CD14-positive monocyte (primary cell): ENCODE measurements around the gene IZUMO4. TPM values are rescaled to one million over a fixed set of nuclear protein-coding genes. Genes with fewer than 3 reads are reported as not detected.

ENCODE experiments used
- DNase-seq, 3 donors: peaks; one replicate each; pipeline ENCODE4 v3.0.0-alpha.2; 2011 to 2022
- H2AFZ ChIP-seq: 2 replicates; pipeline ENCODE4 v1.6.0; 2012; ENCODE audit warnings: mild to moderate bottlenecking, low read depth, low read length, inconsistent platforms; ENCODE audit not compliant: insufficient read depth, poor library complexity, severe bottlenecking
- H3K27ac ChIP-seq, 2 donors: 1 replicate in 1 of 2; 2 replicates in 1 of 2; pipeline ENCODE4 v1.5.1; 2012 to 2013; ENCODE audit warnings: low read length in 2 of 2, control low read depth in 1 of 2, inconsistent platforms in 1 of 2, low read depth in 1 of 2, mild to moderate bottlenecking in 1 of 2
- H3K27me3 ChIP-seq, 2 donors: one replicate each; pipeline versions ENCODE4 v1.6.0 to v1.6.1; 2011 to 2013; ENCODE audit warnings: low read length in 2 of 2; ENCODE audit not compliant: control insufficient read depth in 2 of 2, insufficient read depth in 2 of 2
- H3K36me3 ChIP-seq, 2 donors: replicated peaks in 1 of 2; 1 replicate in 1 of 2; 2 replicates in 1 of 2; pipeline versions ENCODE4 v1.5.1 to v1.6.1; 2012 to 2013; ENCODE audit warnings: low read length in 2 of 2, control low read depth in 1 of 2, inconsistent platforms in 1 of 2, mild to moderate bottlenecking in 1 of 2; ENCODE audit not compliant: insufficient read depth in 2 of 2, control insufficient read depth in 1 of 2
- H3K4me1 ChIP-seq, 2 donors: 1 replicate in 1 of 2; 2 replicates in 1 of 2; pipeline versions ENCODE4 v1.5.1 to v1.6.1; 2012 to 2013; ENCODE audit warnings: low read length in 2 of 2, control low read depth in 1 of 2, inconsistent platforms in 1 of 2, mild to moderate bottlenecking in 1 of 2, moderate library complexity in 1 of 2; ENCODE audit not compliant: insufficient read depth in 2 of 2, control insufficient read depth in 1 of 2
- H3K4me2 ChIP-seq: replicated peaks from 2 replicates; pipeline ENCODE3; 2012; ENCODE audit warnings: low read length, moderate library complexity, mild to moderate bottlenecking; ENCODE audit not compliant: poor library complexity, severe bottlenecking; ENCODE audit errors: extremely low read depth
- H3K4me3 ChIP-seq, 3 experiments: fragments of 200-600 bp in 1 of 3; sonication (generic) in 1 of 3; replicated peaks in 1 of 3; 1 replicate in 2 of 3; 2 replicates in 1 of 3; pipeline ENCODE4 v1.5.1; 2011 to 2013; ENCODE audit warnings: low read length in 3 of 3, mild to moderate bottlenecking in 3 of 3, control low read depth in 2 of 3, low read depth in 2 of 3, inconsistent platforms in 1 of 3, moderate library complexity in 1 of 3
- H3K79me2 ChIP-seq: 2 replicates; pipeline ENCODE4 v1.6.0; 2012; ENCODE audit warnings: mild to moderate bottlenecking, control low read depth, inconsistent platforms, low read length, moderate library complexity; ENCODE audit not compliant: insufficient read depth
- H3K9ac ChIP-seq: 2 replicates; pipeline ENCODE4 v1.6.0; 2017; ENCODE audit warnings: low read length, mild to moderate bottlenecking; ENCODE audit not compliant: insufficient read depth, poor library complexity, severe bottlenecking
- H3K9me3 ChIP-seq, 2 donors: replicated peaks in 1 of 2; 1 replicate in 1 of 2; 2 replicates in 1 of 2; pipeline versions ENCODE4 v1.5.1 to v1.6.1; 2012 to 2013; ENCODE audit warnings: low read length in 2 of 2, control low read depth in 1 of 2; ENCODE audit not compliant: control insufficient read depth in 1 of 2, insufficient read depth in 1 of 2
- H4K20me1 ChIP-seq: 2 replicates; pipeline ENCODE4 v1.6.0; 2012; ENCODE audit warnings: mild to moderate bottlenecking, low read length, control low read depth, moderate library complexity; ENCODE audit not compliant: insufficient read depth
- H3K27ac Mint-ChIP-seq, 7 donors: one replicate each; pipeline ENCODE4 v1.8.0; 2020; ENCODE audit warnings: mild to moderate bottlenecking in 7 of 7, mixed read lengths in 7 of 7, moderate library complexity in 6 of 7, inconsistent platforms in 2 of 7
- H3K27me3 Mint-ChIP-seq, 3 donors: one replicate each; pipeline ENCODE4 v1.8.0; 2021 to 2022; ENCODE audit warnings: low read depth in 3 of 3, mild to moderate bottlenecking in 3 of 3, mixed read lengths in 3 of 3, moderate library complexity in 3 of 3, inconsistent platforms in 1 of 3
- H3K36me3 Mint-ChIP-seq, 2 donors: one replicate each; pipeline ENCODE4 v1.8.0; 2020; ENCODE audit warnings: mixed read lengths in 2 of 2, inconsistent platforms in 1 of 2, mild to moderate bottlenecking in 1 of 2
- H3K4me1 Mint-ChIP-seq: one replicate; pipeline ENCODE4 v1.8.0; 2020; ENCODE audit warnings: mild to moderate bottlenecking, mixed read lengths
- H3K4me3 Mint-ChIP-seq, 2 donors: one replicate each; pipeline ENCODE4 v1.8.0; 2020; ENCODE audit warnings: mild to moderate bottlenecking in 2 of 2, mixed read lengths in 2 of 2, moderate library complexity in 1 of 2
- H3K9me3 Mint-ChIP-seq, 7 donors: one replicate each; pipeline ENCODE4 v1.8.0; 2020 to 2022; ENCODE audit warnings: mixed read lengths in 7 of 7, mild to moderate bottlenecking in 6 of 7, moderate library complexity in 6 of 7, inconsistent platforms in 2 of 7
- CTCF ChIP-seq: fragments of 200-600 bp; IDR thresholded peaks from one replicate; pipeline ENCODE4 v1.8.0; 2022; ENCODE audit warnings: antibody characterized with exemption, mild to moderate bottlenecking
- WGBS: methylation state at CpG from one replicate; pipeline ENCODE4 v1.1.5; 2013; ENCODE audit warnings: missing lambda C conversion rate; ENCODE audit not compliant: insufficient coverage; 5-methylcytosine and 5-hydroxymethylcytosine counted together
- intact Hi-C, 2 donors: fragments of 100-400 bp; cut with micrococcal nuclease; formaldehyde crosslinking; loops; one replicate each; pipeline versions ENCODE4 v1.15.0 to v1.15.1; 2023
- polyA plus RNA-seq, 3 donors: library from polyadenylated mRNA; depleted of rRNA in 1 of 3; unstranded in 2 of 3; stranded (reverse) in 1 of 3; fragments of 300-500 nt in 2 of 3; fragments of >200 nt in 1 of 3; fragmentation: Illumina TruSeq in 2 of 3; gene quantifications; 1 replicate in 2 of 3; 2 replicates in 1 of 3; pipeline ENCODE4 v1.2.3, GENCODE V29; 2012 to 2021

Gene IZUMO4
- polyA plus RNA-seq, 3 donors, result 0.41 to 17.5 (median 0.80) TPM

- no peaks in the 10 kb centered on the region for H3K9me3 ChIP-seq
- H4K20me1 ChIP-seq, result no peaks in the 10 kb centered on the region
- no peaks in the 10 kb centered on the region for H3K36me3 Mint-ChIP-seq
- peaks cover 46 to 51% of the 10 kb centered on the region in 2 donors for H3K4me1 ChIP-seq
- no peak overlapping the region for H3K4me3 Mint-ChIP-seq
- no peak overlapping the region for H3K27ac ChIP-seq
- no peaks in the 10 kb centered on the region for H3K79me2 ChIP-seq
- H2AFZ ChIP-seq, result no peak overlapping the region
- WGBS, result 100% methylated on average over 9 of the region's 27 CpGs
- H3K4me3 ChIP-seq, result no peak overlapping the region
- H3K4me2 ChIP-seq, result no peak overlapping the region
- no peaks in the 10 kb centered on the region for H3K27me3 ChIP-seq
- no peaks in the 10 kb centered on the region for H3K36me3 ChIP-seq
- peaks cover 37% of the 10 kb centered on the region for H3K4me1 Mint-ChIP-seq
- H3K9ac ChIP-seq, result no peak overlapping the region
- H3K27me3 Mint-ChIP-seq, result peaks cover 0 to 4% (median 1%) of the 10 kb centered on the region in 3 donors
- intact Hi-C loops, result no loop called here
- H3K27ac Mint-ChIP-seq, result peak overlapping the region in 1 of 7 donors; percentile 30
- no peaks in the 10 kb centered on the region for H3K9me3 Mint-ChIP-seq
- DNase-seq, result no peak
- TF ChIP-seq CTCF, result no peak
Observed at GRCh38 chr19:2058570-2059421, 37.9 kb upstream of the IZUMO4 start.

GRCh38 chr19:2059422-2060201, 37.1 kb upstream of the IZUMO4 start:
- Mint-ChIP-seq H3K27me3 (peaks cover 0 to 4% (median 0%) of the 10 kb centered on the region in 3 donors), H3K4me3 (peak overlapping the region; percentile 77 to 89), H3K9me3 (no peaks in the 10 kb centered on the region), H3K36me3 (no peaks in the 10 kb centered on the region), H3K27ac (peak overlapping the region; percentile 77 to 97 (median 96)), H3K4me1 (peaks cover 37% of the 10 kb centered on the region)
- Histone ChIP-seq H3K36me3 (no peaks in the 10 kb centered on the region), H3K27me3 (no peaks in the 10 kb centered on the region), H3K27ac (peak overlapping the region in 1 of 2 donors; percentile 92), H3K4me3 (peak overlapping the region in 1 of 3 experiments; percentile 74), H3K4me1 (peaks cover 46 to 51% of the 10 kb centered on the region in 2 donors), H3K9me3 (no peaks in the 10 kb centered on the region), H3K4me2 (peak overlapping the region; percentile 83), H2AFZ (peak overlapping the region; percentile 75), H3K79me2 (no peaks in the 10 kb centered on the region), H4K20me1 (no peaks in the 10 kb centered on the region), H3K9ac (no peak overlapping the region)
- intact Hi-C loops, result loop anchor here in 1 of 2 donors (5.0 kb wide), 1 partner anchor 38 kb away; the partner anchor contains the start of genes IZUMO4 and MOB3A
- TF ChIP-seq CTCF, result no peak
- no peak for DNase-seq
- WGBS, result 85% methylated on average over 12 of the region's 24 CpGs
